ENCODE results near the gene MPPED1.

DNA sequence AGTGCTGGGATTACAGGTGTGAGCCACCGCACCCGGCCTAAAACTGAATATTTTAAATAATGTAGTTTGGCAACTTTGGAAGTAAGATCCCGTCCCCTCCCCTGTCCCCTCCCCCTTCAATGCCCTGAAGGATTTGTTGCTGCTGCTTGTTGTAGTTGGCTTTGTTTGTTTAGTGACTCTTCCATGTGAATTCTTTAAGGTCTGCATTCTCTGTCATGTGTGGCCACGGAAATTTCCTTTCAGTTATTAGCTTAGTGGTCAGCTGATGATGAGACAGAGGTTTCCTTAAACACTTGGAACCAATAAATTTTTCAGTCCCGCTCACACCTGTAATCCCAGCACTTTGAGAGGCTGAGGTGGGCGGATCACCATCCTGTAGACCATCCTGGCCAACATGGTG lies 109.9 kb downstream of the MPPED1 start:
- TF ChIP-seq STAT6 (CRISPR knock-in tag; conservative IDR thresholded peaks at IDR 0.05; ENCODE audit: low read depth) (no peak), E2F5 (CRISPR knock-in tag; IDR thresholded peaks at IDR 0.05) (no peak), GABPB1 (CRISPR knock-in tag; IDR thresholded peaks at IDR 0.05) (no peak), ESRRA (CRISPR knock-in tag; IDR thresholded peaks at IDR 0.05; ENCODE audit: borderline replicate concordance) (no peak), SMAD4 (CRISPR knock-in tag; IDR thresholded peaks at IDR 0.05) (no peak), SOX15 (CRISPR knock-in tag; IDR thresholded peaks at IDR 0.05) (no peak), PRDM15 (CRISPR knock-in tag; IDR thresholded peaks at IDR 0.05) (no peak), ZNF396 (CRISPR knock-in tag; IDR thresholded peaks at IDR 0.05; ENCODE audit: borderline replicate concordance) (no peak), TEAD1 (CRISPR knock-in tag; IDR thresholded peaks at IDR 0.05) (no peak), ZNF423 (CRISPR knock-in tag; IDR thresholded peaks at IDR 0.05) (no peak), SMAD3 (CRISPR knock-in tag; IDR thresholded peaks at IDR 0.05; ENCODE audit: borderline replicate concordance) (no peak)
- TF ChIP-seq, protein P1, sequence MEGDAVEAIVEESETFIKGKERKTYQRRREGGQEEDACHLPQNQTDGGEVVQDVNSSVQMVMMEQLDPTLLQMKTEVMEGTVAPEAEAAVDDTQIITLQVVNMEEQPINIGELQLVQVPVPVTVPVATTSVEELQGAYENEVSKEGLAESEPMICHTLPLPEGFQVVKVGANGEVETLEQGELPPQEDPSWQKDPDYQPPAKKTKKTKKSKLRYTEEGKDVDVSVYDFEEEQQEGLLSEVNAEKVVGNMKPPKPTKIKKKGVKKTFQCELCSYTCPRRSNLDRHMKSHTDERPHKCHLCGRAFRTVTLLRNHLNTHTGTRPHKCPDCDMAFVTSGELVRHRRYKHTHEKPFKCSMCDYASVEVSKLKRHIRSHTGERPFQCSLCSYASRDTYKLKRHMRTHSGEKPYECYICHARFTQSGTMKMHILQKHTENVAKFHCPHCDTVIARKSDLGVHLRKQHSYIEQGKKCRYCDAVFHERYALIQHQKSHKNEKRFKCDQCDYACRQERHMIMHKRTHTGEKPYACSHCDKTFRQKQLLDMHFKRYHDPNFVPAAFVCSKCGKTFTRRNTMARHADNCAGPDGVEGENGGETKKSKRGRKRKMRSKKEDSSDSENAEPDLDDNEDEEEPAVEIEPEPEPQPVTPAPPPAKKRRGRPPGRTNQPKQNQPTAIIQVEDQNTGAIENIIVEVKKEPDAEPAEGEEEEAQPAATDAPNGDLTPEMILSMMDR (IDR thresholded peaks at IDR 0.05): no peak
- TF ChIP-seq, protein P2, sequence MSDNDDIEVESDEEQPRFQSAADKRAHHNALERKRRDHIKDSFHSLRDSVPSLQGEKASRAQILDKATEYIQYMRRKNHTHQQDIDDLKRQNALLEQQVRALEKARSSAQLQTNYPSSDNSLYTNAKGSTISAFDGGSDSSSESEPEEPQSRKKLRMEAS (CRISPR knock-in tag; IDR thresholded peaks at IDR 0.05): no peak
- TF ChIP-seq, protein P3, sequence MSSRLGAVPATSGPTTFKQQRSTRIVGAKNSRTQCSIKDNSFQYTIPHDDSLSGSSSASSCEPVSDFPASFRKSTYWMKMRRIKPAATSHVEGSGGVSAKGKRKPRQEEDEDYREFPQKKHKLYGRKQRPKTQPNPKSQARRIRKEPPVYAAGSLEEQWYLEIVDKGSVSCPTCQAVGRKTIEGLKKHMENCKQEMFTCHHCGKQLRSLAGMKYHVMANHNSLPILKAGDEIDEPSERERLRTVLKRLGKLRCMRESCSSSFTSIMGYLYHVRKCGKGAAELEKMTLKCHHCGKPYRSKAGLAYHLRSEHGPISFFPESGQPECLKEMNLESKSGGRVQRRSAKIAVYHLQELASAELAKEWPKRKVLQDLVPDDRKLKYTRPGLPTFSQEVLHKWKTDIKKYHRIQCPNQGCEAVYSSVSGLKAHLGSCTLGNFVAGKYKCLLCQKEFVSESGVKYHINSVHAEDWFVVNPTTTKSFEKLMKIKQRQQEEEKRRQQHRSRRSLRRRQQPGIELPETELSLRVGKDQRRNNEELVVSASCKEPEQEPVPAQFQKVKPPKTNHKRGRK (CRISPR knock-in tag; IDR thresholded peaks at IDR 0.05; ENCODE audit: borderline replicate concordance): no peak

All from WTC11 (cell line).